A673 (cell line): ENCODE data around the gene LRIG3. TPM values are rescaled to one million over a fixed set of nuclear protein-coding genes. Genes with fewer than 3 reads are reported as not detected.

Experiments
- BruUV-seq: library from RNA; stranded (reverse); fragments of 400-500 nt; replicated peaks from 2 replicates; lab custom pipeline; 2021; lab: Mats Ljungman, UMichigan
- CTCF ChIA-PET: fragments of 300-600 bp; sonication (Branson Sonifier 250); formaldehyde crosslinking; loops from one replicate; lab custom pipeline; 2022; ENCODE audit warnings: antibody characterized with exemption; lab: Charles Lee
- POLR2A ChIA-PET: fragments of 300-600 bp; sonication (Branson Sonifier 250); formaldehyde crosslinking; loops from one replicate; lab custom pipeline; 2022; ENCODE audit warnings: antibody characterized with exemption; ENCODE audit not compliant: low non-redundant PET; lab: Charles Lee
- DNase-seq: peaks from one replicate; pipeline ENCODE4 v3.0.0-alpha.2; 2015; ENCODE audit warnings: low spot score
- H3K27ac ChIP-seq: fragments of 200-600 bp; sonication (generic); 2 replicates; pipeline ENCODE4 v1.5.1; 2016; ENCODE audit warnings: mixed run types, low read depth, mild to moderate bottlenecking, mixed read lengths, antibody characterized with exemption, low read length; ENCODE audit not compliant: poor library complexity, severe bottlenecking
- H3K27me3 ChIP-seq: fragments of 200-600 bp; sonication (generic); replicated peaks from 2 replicates; pipeline ENCODE4 v1.6.1; 2017; ENCODE audit warnings: mixed run types, low read depth, mild to moderate bottlenecking, mixed read lengths, antibody characterized with exemption, low read length; ENCODE audit not compliant: insufficient read depth, poor library complexity
- H3K36me3 ChIP-seq: fragments of 200-600 bp; sonication (generic); 2 replicates; pipeline ENCODE4 v1.6.1; 2016; ENCODE audit warnings: mixed run types, mild to moderate bottlenecking, mixed read lengths, antibody characterized with exemption, low read length; ENCODE audit not compliant: insufficient read depth, poor library complexity, severe bottlenecking
- H3K4me1 ChIP-seq: fragments of 200-600 bp; sonication (generic); 2 replicates; pipeline ENCODE4 v1.6.1; 2017; ENCODE audit warnings: mixed run types, mild to moderate bottlenecking, mixed read lengths, antibody characterized with exemption, low read length; ENCODE audit not compliant: insufficient read depth, poor library complexity, severe bottlenecking
- H3K4me3 ChIP-seq: fragments of 200-600 bp; sonication (generic); 2 replicates; pipeline ENCODE4 v1.5.1; 2016; ENCODE audit warnings: low read depth, mixed run types, mild to moderate bottlenecking, mixed read lengths, low read length; ENCODE audit not compliant: poor library complexity, severe bottlenecking
- H3K9me3 ChIP-seq: fragments of 200-600 bp; sonication (generic); 2 replicates; pipeline ENCODE4 v1.6.1; 2016; ENCODE audit warnings: mixed run types, low read depth, mild to moderate bottlenecking, mixed read lengths, antibody characterized with exemption, low read length; ENCODE audit not compliant: poor library complexity, severe bottlenecking
- EZH2 ChIP-seq: fragments of 200-600 bp; sonication (generic); IDR thresholded peaks from 2 replicates; pipeline ENCODE4 v1.6.1; 2017; ENCODE audit warnings: borderline replicate concordance, low read depth, mild to moderate bottlenecking, mixed read lengths, antibody characterized with exemption, low read length; ENCODE audit not compliant: poor library complexity, severe bottlenecking
- intact Hi-C: fragments of 100-400 bp; cut with micrococcal nuclease; formaldehyde crosslinking; loops from one replicate; pipeline ENCODE4 v1.10.0; 2022; ENCODE audit not compliant: unreplicated experiment
- total RNA-seq: library from RNA; stranded (reverse); gene quantifications from 2 replicates; pipeline ENCODE4 v1.2.3, GENCODE V29; 2021
- TF ChIP-seq, protein P1 (sequence below): fragments of 300-800, 200-600 bp; sonication (generic); conservative IDR thresholded peaks from 2 replicates; pipeline ENCODE4 v1.5.1; 2017; ENCODE audit warnings: low read depth, mild to moderate bottlenecking, antibody characterized with exemption, low read length, moderate library complexity, mixed read lengths

LRIG3 gene
- total RNA-seq, 1 experiment from 2014 or later, result 13.4 TPM

DNA sequence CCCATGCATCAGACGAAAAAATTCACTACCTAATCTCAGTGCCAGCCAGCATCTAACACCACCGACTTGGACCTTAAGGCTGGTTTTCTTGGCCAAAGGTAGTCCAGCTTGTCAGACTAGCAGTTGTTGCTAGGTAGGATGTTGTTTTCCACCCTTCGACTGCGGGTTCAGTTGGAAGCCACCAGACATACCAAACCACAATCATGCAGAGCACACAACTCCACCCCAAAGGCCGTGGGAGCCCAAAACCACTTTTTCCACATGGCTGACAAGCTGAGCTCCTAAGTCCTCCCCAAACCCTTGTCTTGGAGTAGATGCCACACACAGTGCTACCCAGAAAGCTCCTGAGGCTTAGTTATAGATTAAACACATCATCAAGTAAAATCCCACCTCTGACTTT lies 46.8 kb downstream of the LRIG3 start:
- POLR2A ChIA-PET, result no interaction called here
- no peak overlapping the region for H3K4me3 ChIP-seq
- H3K36me3 ChIP-seq, result peaks cover 41% of the 10 kb centered on the region
- no peak overlapping the region for H3K27ac ChIP-seq
- BruUV-seq, result no TSS peak
- TF ChIP-seq, protein P1, sequence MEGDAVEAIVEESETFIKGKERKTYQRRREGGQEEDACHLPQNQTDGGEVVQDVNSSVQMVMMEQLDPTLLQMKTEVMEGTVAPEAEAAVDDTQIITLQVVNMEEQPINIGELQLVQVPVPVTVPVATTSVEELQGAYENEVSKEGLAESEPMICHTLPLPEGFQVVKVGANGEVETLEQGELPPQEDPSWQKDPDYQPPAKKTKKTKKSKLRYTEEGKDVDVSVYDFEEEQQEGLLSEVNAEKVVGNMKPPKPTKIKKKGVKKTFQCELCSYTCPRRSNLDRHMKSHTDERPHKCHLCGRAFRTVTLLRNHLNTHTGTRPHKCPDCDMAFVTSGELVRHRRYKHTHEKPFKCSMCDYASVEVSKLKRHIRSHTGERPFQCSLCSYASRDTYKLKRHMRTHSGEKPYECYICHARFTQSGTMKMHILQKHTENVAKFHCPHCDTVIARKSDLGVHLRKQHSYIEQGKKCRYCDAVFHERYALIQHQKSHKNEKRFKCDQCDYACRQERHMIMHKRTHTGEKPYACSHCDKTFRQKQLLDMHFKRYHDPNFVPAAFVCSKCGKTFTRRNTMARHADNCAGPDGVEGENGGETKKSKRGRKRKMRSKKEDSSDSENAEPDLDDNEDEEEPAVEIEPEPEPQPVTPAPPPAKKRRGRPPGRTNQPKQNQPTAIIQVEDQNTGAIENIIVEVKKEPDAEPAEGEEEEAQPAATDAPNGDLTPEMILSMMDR, result no peak
- no peak for TF ChIP-seq EZH2
- no peak for DNase-seq
- CTCF ChIA-PET, result no interaction called here
- no peaks in the 10 kb centered on the region for H3K9me3 ChIP-seq
- no peaks in the 10 kb centered on the region for H3K27me3 ChIP-seq
- intact Hi-C loops, result no loop called here
- peaks cover 4% of the 10 kb centered on the region for H3K4me1 ChIP-seq

DNA sequence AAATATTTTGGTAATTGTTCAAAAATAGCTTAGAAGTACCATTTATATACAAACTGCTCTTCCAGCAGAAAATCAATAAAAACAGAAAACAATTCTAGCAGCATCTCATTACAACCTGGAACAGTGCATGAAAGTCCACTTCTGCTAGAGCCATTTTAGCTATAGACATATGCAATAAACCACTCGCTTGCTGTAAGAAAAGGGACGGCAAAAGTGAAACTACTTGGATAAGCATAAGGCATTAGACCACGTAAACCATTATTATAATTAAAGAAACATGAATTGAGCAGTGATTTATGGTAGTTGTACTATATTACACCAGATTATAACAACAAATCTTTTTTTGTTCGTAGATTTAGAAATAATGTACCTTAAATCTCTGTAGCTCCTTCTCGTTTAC lies 48.7 kb downstream of the LRIG3 start:
- BruUV-seq, result no TSS peak
- Histone ChIP-seq H3K36me3 (peaks cover 22% of the 10 kb centered on the region), H3K4me1 (peaks cover 4% of the 10 kb centered on the region), H3K27me3 (no peaks in the 10 kb centered on the region), H3K4me3 (no peak overlapping the region), H3K27ac (no peak overlapping the region), H3K9me3 (no peaks in the 10 kb centered on the region)
- TF ChIP-seq EZH2, result no peak
- TF ChIP-seq, protein P1, result no peak
- DNase-seq, result peak; percentile 32
- intact Hi-C loops, result no loop called here
- CTCF ChIA-PET, result no interaction called here
- POLR2A ChIA-PET, result no interaction called here

DNA sequence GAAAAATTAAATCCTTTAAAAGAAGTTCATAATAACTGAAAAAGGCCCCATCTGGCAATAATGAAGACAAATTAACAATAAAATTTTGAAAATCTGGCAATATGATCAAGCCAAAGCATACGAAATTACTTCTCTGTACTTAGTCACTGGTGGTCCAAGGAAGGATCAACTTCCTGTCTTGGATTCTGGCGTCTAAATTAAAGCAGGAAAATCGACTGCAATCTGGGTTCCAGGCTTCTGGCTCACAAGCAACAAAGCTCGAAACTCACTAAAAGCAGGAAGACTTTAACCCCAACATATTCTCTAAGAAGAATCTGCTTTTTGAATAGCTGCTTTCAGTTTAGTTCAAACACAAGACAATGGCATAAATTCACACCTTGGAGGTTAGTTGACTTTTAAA lies 49.7 kb downstream of the LRIG3 start:
- H3K4me1 ChIP-seq, result peaks cover 4% of the 10 kb centered on the region
- intact Hi-C loops, result no loop called here
- POLR2A ChIA-PET, result no interaction called here

More for the DNA sequence above, 49.7 kb downstream of the LRIG3 start:
- Histone ChIP-seq H3K4me3 (no peak overlapping the region), H3K36me3 (peaks cover 20% of the 10 kb centered on the region), H3K9me3 (no peaks in the 10 kb centered on the region), H3K27me3 (no peaks in the 10 kb centered on the region), H3K27ac (no peak overlapping the region)
- BruUV-seq, result no TSS peak
- no peak for TF ChIP-seq EZH2
- TF ChIP-seq, protein P1, result no peak
- CTCF ChIA-PET, result no interaction called here
- no peak for DNase-seq
